ENCODE results near the gene TARBP2.

The TARBP2 gene

DNA sequence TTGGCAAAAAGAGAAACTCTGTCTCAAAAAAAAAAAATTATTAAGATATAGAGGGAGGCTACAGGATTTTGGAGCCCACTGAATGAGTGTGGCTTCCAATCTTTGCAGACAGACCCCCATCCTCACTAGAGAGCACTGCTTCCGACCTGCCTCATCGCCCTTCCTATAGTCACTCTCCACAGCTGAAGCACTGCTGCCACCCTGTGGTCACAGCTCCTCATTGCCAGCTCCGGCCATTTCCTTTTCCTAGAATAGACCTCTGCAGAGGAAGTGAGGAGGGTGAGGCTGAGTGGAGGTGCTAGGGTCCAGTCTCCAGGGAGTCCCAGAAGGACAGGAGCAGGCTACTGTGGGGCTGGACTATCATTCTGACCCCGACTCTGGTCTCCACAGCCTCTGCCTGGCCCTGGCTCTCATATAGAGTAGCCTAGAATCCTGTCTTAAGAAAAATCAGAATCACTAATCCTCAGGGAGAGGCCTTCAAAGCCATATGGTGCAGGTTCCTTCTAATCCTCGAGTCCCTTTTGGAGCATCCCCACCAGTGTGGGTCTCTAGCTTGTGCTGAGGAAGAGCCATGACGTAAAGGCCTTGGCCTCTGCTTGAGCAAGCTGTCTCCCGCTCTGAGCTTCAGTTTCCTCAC, 7.6 kb downstream of the TARBP2 start:
- Histone ChIP-seq H3K4me1 (ENCODE audit: control insufficient read depth, low read depth, low read length) (no peaks in the 10 kb centered on the region), H3K9me3 (ENCODE audit: control insufficient read depth, low read depth, low read length) (no peaks in the 10 kb centered on the region), H3K27me3 (ENCODE audit: control insufficient read depth, insufficient read depth, low read length) (no peaks in the 10 kb centered on the region), H3K36me3 (ENCODE audit: control insufficient read depth, low read depth, low read length) (peaks cover 24% of the 10 kb centered on the region), H3K9ac (ENCODE audit: low read length) (no peak overlapping the region), H3K27ac (ENCODE audit: low read length) (no peak overlapping the region), H3K4me3 (ENCODE audit: low read length) (no peak overlapping the region)

DNA sequence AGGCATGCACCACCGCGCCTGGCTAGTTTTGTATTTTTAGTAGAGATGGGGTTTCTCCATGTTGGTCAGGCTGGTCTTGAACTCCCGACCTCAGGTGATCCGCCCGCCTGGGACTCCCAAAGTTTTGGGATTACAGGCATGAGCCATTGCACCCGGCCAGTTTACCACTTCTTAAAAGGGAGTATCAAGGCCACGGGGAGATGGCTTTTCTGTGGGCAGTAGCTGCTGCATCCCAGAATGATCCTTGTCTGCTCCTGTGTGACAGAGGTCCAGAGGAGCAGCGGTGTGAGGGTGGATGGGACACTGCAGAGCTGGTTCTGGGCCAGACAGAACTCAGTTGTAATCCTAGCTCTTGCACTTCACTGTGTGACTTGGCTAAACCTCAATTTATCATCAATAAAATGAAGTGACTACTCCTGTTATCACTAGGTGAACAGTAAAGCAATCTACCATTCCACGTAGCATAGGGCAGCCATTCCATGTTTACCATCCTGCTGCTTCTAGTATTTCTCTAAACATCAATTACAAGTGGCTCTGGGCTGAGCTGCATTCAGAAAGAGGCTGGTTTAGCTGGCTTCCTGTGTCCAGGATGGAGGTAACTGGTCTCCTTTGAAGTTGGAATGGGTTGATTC, 9.2 kb downstream of the TARBP2 start:
- no peak overlapping the region for H3K4me3 ChIP-seq (ENCODE audit: low read length)
- H3K4me1 ChIP-seq (ENCODE audit: control insufficient read depth, low read depth, low read length) = no peaks in the 10 kb centered on the region
- no peaks in the 10 kb centered on the region for H3K27me3 ChIP-seq (ENCODE audit: control insufficient read depth, insufficient read depth, low read length)
- H3K27ac ChIP-seq (ENCODE audit: low read length) = no peak overlapping the region
- H3K9me3 ChIP-seq (ENCODE audit: control insufficient read depth, low read depth, low read length) = no peaks in the 10 kb centered on the region
- H3K36me3 ChIP-seq (ENCODE audit: control insufficient read depth, low read depth, low read length) = peaks cover 20% of the 10 kb centered on the region
- H3K9ac ChIP-seq (ENCODE audit: low read length) = no peak overlapping the region

DNA sequence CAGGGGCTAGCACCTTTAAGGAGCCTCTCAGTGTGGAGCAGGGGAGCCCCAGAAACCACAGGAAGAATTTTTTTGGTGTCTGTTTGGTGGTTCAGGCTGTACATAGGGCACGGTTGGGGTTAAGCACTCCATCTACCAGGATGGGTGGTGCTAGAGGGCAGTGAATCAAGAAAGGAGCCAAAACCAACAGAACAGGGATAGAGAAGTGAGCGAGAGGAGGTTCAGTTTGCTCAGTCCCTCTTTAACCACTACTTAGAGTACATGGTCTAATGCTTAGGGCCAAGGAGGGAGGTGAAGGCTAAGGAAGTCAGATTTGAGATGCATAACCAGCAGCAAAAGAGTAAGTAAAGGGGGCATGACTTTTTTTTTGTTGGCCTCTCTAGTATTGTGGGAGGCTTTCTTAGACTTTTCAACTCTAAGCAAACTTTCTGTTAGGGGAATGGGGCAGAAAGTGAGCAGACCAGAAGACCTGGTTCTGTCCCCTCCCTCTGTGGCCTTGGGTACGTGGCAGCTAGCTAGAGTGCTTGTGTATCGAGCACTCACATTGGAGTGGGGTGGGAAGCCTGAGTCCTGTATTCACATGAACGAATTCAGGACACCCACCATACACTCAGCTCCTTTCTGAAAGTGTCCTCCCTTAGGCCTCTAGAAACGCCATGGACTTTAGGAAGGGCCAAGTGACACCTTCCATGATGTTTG, 12.8 kb downstream of the TARBP2 start:
- Histone ChIP-seq H3K4me1 (ENCODE audit: control insufficient read depth, low read depth, low read length) (no peaks in the 10 kb centered on the region), H3K36me3 (ENCODE audit: control insufficient read depth, low read depth, low read length) (peaks cover 12% of the 10 kb centered on the region), H3K9ac (ENCODE audit: low read length) (no peak overlapping the region), H3K27ac (ENCODE audit: low read length) (no peak overlapping the region), H3K27me3 (ENCODE audit: control insufficient read depth, insufficient read depth, low read length) (no peaks in the 10 kb centered on the region), H3K4me3 (ENCODE audit: low read length) (no peak overlapping the region), H3K9me3 (ENCODE audit: control insufficient read depth, low read depth, low read length) (no peaks in the 10 kb centered on the region)

DNA sequence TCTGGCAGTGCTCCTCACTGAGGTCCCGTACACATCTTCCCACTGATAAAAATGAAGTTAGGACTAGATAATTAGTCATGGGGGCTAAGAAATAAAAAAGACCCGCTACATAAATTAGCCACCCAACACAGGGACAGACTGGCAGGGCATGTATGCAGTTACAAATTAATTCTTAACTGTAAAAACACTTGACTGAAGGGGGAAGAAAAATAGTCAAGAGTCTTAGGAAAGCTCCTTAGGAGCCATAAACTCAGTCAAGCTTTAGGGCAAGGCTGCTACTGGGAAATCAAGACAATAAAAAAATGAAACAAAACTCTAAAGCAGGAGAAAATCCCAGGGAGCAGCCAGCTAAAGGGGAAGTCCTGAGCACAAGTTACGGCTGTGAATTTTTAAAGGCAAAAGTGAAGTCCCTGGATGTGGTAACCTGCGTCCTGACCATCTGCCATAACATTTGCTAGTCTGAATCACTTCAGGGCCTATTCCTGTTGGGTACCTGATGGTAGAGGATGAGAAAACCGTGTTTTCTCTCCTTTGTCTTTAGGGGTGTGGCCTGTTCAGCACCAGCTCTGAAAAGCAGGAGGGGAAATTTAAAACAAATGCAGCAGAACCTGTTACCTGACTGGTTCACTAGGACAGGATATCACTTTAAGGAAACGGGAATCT, 13.7 kb downstream of the TARBP2 start:
- Histone ChIP-seq H3K36me3 (ENCODE audit: control insufficient read depth, low read depth, low read length) (peaks cover 12% of the 10 kb centered on the region), H3K4me1 (ENCODE audit: control insufficient read depth, low read depth, low read length) (no peaks in the 10 kb centered on the region), H3K27me3 (ENCODE audit: control insufficient read depth, insufficient read depth, low read length) (no peaks in the 10 kb centered on the region), H3K9me3 (ENCODE audit: control insufficient read depth, low read depth, low read length) (no peaks in the 10 kb centered on the region), H3K27ac (ENCODE audit: low read length) (no peak overlapping the region), H3K4me3 (ENCODE audit: low read length) (no peak overlapping the region), H3K9ac (ENCODE audit: low read length) (no peak overlapping the region)

DNA sequence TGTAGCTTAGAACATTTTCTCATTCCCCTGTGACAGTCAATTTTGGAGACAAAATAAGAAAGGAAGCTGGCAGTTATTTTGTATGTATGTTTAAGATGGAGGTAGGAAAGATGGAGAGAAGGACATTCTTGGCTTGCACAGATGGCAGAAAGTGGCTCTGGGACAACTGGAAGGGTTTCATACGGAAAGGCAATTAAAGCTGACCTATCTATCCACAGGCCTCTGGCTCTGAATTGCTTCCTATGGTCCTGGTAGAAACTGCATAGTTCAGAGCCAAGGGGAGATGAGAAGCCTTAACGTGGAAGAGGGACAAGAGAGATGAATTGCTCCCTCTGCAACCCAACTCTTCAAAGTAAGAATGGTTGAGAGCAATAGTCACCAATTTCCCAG, 14.2 kb downstream of the TARBP2 start:
- Histone ChIP-seq H3K36me3 (ENCODE audit: control insufficient read depth, low read depth, low read length) (peaks cover 12% of the 10 kb centered on the region), H3K27ac (ENCODE audit: low read length) (no peak overlapping the region), H3K9ac (ENCODE audit: low read length) (no peak overlapping the region), H3K4me3 (ENCODE audit: low read length) (no peak overlapping the region), H3K9me3 (ENCODE audit: control insufficient read depth, low read depth, low read length) (no peaks in the 10 kb centered on the region), H3K27me3 (ENCODE audit: control insufficient read depth, insufficient read depth, low read length) (no peaks in the 10 kb centered on the region), H3K4me1 (ENCODE audit: control insufficient read depth, low read depth, low read length) (no peaks in the 10 kb centered on the region)

DNA sequence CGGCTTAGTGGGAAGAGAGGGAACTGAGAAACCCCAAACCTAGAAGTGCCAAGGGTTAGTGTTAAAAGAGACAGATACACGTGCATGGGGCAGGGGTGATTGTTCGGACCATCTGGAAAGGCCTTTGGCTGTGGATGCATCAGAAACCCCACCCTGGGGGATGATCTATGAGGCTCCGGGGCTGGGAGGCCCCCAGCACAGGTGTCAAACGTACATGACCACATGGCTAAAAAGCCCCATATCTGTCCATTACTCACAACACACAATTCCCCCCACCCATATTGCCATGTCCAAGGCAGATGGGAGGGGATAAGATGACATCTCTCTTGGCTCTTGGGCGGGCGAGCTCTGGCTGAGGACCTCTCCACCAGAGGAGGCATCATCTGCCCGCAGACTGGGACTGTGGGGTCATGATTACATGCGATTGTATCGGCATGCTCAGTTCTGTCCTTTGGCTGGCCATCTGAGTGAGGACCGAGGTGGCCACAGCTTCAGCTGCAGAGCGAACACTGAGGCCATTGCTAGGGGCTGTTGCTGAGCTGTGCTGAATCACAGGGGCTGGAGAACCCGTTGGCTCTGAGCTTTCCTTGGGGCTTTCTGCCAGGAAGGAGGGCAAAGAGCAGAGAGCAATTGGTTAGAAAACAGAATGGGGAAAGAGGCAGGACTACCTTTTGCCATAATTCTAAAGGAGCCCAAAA, 15.8 kb downstream of the TARBP2 start:
- H3K4me3 ChIP-seq (ENCODE audit: low read length) = no peak overlapping the region
- no peak overlapping the region for H3K27ac ChIP-seq (ENCODE audit: low read length)
- H3K9me3 ChIP-seq (ENCODE audit: control insufficient read depth, low read depth, low read length) = no peaks in the 10 kb centered on the region
- H3K27me3 ChIP-seq (ENCODE audit: control insufficient read depth, insufficient read depth, low read length) = no peaks in the 10 kb centered on the region
- no peaks in the 10 kb centered on the region for H3K4me1 ChIP-seq (ENCODE audit: control insufficient read depth, low read depth, low read length)
- no peak overlapping the region for H3K9ac ChIP-seq (ENCODE audit: low read length)
- H3K36me3 ChIP-seq (ENCODE audit: control insufficient read depth, low read depth, low read length) = peaks cover 16% of the 10 kb centered on the region

DNA sequence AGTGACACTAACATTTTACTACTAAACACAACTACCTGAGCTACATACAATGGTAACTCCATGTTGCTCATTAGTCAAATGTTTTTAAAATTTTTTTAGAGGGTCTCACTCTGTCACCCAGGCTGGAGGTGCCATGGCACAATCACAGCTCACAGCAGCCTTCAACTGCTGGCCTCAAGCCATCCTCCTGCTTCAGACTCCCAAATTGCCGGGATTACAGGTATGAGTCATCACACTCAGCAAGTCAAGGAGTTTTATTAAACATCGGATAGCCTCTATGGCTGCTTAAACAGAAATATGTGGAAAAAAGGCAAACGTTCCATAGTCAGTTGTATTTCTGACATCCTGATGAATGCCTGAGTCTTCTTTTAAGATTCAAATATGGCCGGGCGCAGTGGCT, 17.3 kb downstream of the TARBP2 start:
- no peak overlapping the region for H3K27ac ChIP-seq (ENCODE audit: low read length)
- no peak overlapping the region for H3K9ac ChIP-seq (ENCODE audit: low read length)
- no peaks in the 10 kb centered on the region for H3K27me3 ChIP-seq (ENCODE audit: control insufficient read depth, insufficient read depth, low read length)
- H3K4me1 ChIP-seq (ENCODE audit: control insufficient read depth, low read depth, low read length) = no peaks in the 10 kb centered on the region
- H3K4me3 ChIP-seq (ENCODE audit: low read length) = no peak overlapping the region
- peaks cover 23% of the 10 kb centered on the region for H3K36me3 ChIP-seq (ENCODE audit: control insufficient read depth, low read depth, low read length)
- H3K9me3 ChIP-seq (ENCODE audit: control insufficient read depth, low read depth, low read length) = no peaks in the 10 kb centered on the region

DNA sequence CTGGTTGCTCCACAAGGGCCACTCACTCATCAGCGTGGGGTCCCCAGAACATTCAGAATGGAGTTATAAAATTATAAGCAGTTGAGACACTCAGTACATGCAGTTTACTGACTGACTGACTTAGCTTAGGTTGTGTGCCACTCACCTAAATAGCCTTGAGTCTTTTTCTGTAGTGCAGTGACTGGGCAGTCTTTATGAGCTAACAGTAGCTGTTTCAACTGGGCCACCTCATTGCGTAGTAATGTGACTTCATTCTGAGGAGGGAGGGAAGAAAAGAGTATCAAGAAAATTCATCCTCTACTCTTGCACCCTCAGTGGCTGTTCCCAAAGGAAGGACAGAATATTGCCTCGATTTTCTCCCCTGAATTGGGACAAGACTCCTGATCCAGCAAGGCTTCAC, 22.0 kb downstream of the TARBP2 start:
- H3K36me3 ChIP-seq (ENCODE audit: control insufficient read depth, low read depth, low read length) = peaks cover 11% of the 10 kb centered on the region
- no peak overlapping the region for H3K4me3 ChIP-seq (ENCODE audit: low read length)
- H3K9ac ChIP-seq (ENCODE audit: low read length) = no peak overlapping the region
- no peaks in the 10 kb centered on the region for H3K4me1 ChIP-seq (ENCODE audit: control insufficient read depth, low read depth, low read length)
- no peaks in the 10 kb centered on the region for H3K9me3 ChIP-seq (ENCODE audit: control insufficient read depth, low read depth, low read length)
- H3K27me3 ChIP-seq (ENCODE audit: control insufficient read depth, insufficient read depth, low read length) = no peaks in the 10 kb centered on the region
- H3K27ac ChIP-seq (ENCODE audit: low read length) = no peak overlapping the region

DNA sequence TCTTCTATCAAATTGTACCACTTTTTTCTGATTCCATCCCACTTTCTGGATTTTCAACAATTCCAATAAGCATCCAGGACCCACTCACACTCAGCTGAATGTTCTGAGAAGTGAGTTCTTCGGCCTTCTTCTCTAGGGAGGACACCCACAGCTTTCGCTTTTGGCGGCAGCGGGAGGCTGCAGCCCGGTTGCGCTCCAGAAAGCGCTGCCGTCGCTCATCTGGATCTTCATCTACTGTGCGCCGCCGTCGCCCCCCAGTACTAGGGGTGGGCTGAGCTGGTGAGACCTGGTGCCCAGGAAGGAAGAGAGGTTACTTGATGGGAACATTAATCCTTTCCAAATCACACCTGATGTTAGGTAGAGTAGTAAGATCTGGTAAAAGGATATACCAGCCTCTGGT, 23.4 kb downstream of the TARBP2 start:
- Histone ChIP-seq H3K9ac (ENCODE audit: low read length) (no peak overlapping the region), H3K27me3 (ENCODE audit: control insufficient read depth, insufficient read depth, low read length) (no peaks in the 10 kb centered on the region), H3K9me3 (ENCODE audit: control insufficient read depth, low read depth, low read length) (no peaks in the 10 kb centered on the region), H3K4me1 (ENCODE audit: control insufficient read depth, low read depth, low read length) (no peaks in the 10 kb centered on the region), H3K4me3 (ENCODE audit: low read length) (no peak overlapping the region), H3K27ac (ENCODE audit: low read length) (no peak overlapping the region), H3K36me3 (ENCODE audit: control insufficient read depth, low read depth, low read length) (peaks cover 11% of the 10 kb centered on the region)

DNA sequence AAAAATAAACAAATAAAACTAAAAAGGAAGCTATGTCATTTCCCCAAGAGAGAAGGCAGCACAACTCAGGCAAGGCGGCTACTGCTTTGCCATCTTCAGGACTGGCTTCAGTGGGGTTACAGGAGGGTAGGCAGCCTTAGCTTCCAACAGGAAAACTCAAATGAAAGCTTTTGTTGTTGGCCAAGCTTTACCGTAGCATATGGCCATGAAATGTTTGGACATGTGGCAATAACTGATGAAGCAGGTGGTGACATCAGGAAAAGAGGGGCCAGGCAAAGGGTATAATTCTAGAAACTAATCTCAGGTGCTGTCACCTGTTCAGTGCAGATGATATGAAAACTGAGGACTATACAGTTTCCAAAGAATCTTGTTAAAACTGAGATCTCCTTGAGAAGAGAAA, 29.0 kb downstream of the TARBP2 start:
- Histone ChIP-seq H3K4me1 (ENCODE audit: control insufficient read depth, low read depth, low read length) (no peaks in the 10 kb centered on the region), H3K27ac (ENCODE audit: low read length) (no peak overlapping the region), H3K27me3 (ENCODE audit: control insufficient read depth, insufficient read depth, low read length) (no peaks in the 10 kb centered on the region), H3K9ac (ENCODE audit: low read length) (no peak overlapping the region), H3K9me3 (ENCODE audit: control insufficient read depth, low read depth, low read length) (no peaks in the 10 kb centered on the region), H3K36me3 (ENCODE audit: control insufficient read depth, low read depth, low read length) (peaks cover 16% of the 10 kb centered on the region), H3K4me3 (ENCODE audit: low read length) (no peak overlapping the region)

DNA sequence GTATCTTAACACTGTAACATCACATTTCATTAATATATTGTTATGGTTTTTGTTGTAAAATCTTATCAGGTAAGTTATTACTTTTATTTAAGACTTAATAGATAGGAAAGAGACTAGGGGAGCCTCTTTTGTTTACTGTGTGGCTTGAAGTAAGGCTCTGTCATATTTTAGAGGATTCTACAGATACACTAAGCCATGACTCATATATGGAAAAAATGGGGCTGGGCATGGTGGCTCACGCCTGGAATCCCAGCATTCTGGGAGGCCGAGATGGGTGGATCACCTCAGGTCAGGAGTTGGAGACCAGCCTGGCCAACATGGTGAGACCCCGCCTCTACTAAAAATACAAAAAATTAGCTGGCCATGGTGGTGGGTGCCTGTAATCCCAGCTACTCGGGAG, 29.8 kb downstream of the TARBP2 start:
- Histone ChIP-seq H3K27me3 (ENCODE audit: control insufficient read depth, insufficient read depth, low read length) (no peaks in the 10 kb centered on the region), H3K4me1 (ENCODE audit: control insufficient read depth, low read depth, low read length) (no peaks in the 10 kb centered on the region), H3K9me3 (ENCODE audit: control insufficient read depth, low read depth, low read length) (no peaks in the 10 kb centered on the region), H3K27ac (ENCODE audit: low read length) (no peak overlapping the region), H3K4me3 (ENCODE audit: low read length) (no peak overlapping the region), H3K9ac (ENCODE audit: low read length) (no peak overlapping the region), H3K36me3 (ENCODE audit: control insufficient read depth, low read depth, low read length) (peaks cover 19% of the 10 kb centered on the region)

Measured in iPS-18a (cell line).